Measurements from ENCODE around the gene ATP1A2.

ATP1A2 gene

GRCh38 chr1:160115545-160116282 is at the start of gene ATP1A2:
Gene ATP1A2 (plus strand): TSS chr1:160115759. CDS start chr1:160115862, 103 bp downstream.
- DNase-seq = no peak
- ATAC-seq = no peak

GRCh38 chr1:160066829-160067745 is 48.5 kb upstream of the ATP1A2 start:
- ATAC-seq (no peak), DNase-seq (no peak)

- no peak for DNase-seq
- no peak for ATAC-seq
These were observed 47.3 kb upstream of the ATP1A2 start for GRCh38 chr1:160068225-160068624.

GRCh38 chr1:160069460-160070231 is 45.9 kb upstream of the ATP1A2 start, which contains the start of gene KCNJ10:
Gene KCNJ10 (minus strand): TSS chr1:160070160. CDS start chr1:160042532, 27,628 bp downstream.
- DNase-seq (no peak), ATAC-seq (no peak)

GRCh38 chr1:160070243-160071163 is 45.1 kb upstream of the ATP1A2 start:
- DNase-seq = peak; percentile 80

GRCh38 chr1:160071289-160071688 is 44.3 kb upstream of the ATP1A2 start:
- ATAC-seq = no peak
- DNase-seq = no peak

More at GRCh38 chr1:160070243-160071163, 45.1 kb upstream of the ATP1A2 start:
- ATAC-seq = peak; percentile 87

- ATAC-seq = no peak
- DNase-seq = no peak
These were observed 40.7 kb upstream of the ATP1A2 start for GRCh38 chr1:160074865-160075264.

GRCh38 chr1:160075836-160076235 is 39.7 kb upstream of the ATP1A2 start:
- ATAC-seq = no peak
- no peak for DNase-seq

GRCh38 chr1:160076295-160076694 is 39.3 kb upstream of the ATP1A2 start:
- ATAC-seq (no peak), DNase-seq (no peak)

GRCh38 chr1:160077486-160077885 is 38.1 kb upstream of the ATP1A2 start:
- no peak for ATAC-seq
- no peak for DNase-seq

GRCh38 chr1:160078512-160079195 is 36.9 kb upstream of the ATP1A2 start:
- DNase-seq (peak; percentile 76), ATAC-seq (peak; percentile 83)

- ATAC-seq (no peak), DNase-seq (no peak)
These were observed 36.1 kb upstream of the ATP1A2 start for GRCh38 chr1:160079448-160079847.

- no peak for DNase-seq
- peak; percentile 44 for ATAC-seq
These were observed 35.0 kb upstream of the ATP1A2 start for GRCh38 chr1:160080381-160081100.

- DNase-seq (no peak), ATAC-seq (no peak)
These were observed 34.2 kb upstream of the ATP1A2 start, which contains the start of gene KCNJ9 for GRCh38 chr1:160081261-160081936. Gene KCNJ9 (plus strand): TSS chr1:160081538. CDS start chr1:160084031, 2,493 bp downstream.

- no peak for DNase-seq
- ATAC-seq = no peak
These were observed 33.1 kb upstream of the ATP1A2 start for GRCh38 chr1:160082487-160082886.

GRCh38 chr1:160082926-160083325 is 32.6 kb upstream of the ATP1A2 start:
- ATAC-seq (no peak), DNase-seq (no peak)

- ATAC-seq = peak; percentile 68
- DNase-seq = peak; percentile 79
These were observed 31.4 kb upstream of the ATP1A2 start for GRCh38 chr1:160083968-160084770.

GRCh38 chr1:160084771-160085321 is 30.7 kb upstream of the ATP1A2 start:
- ATAC-seq = no peak
- no peak for DNase-seq
